Neural crest cell (in vitro differentiated cells): ENCODE data around the gene ATP8B1. TPM values are rescaled to one million over a fixed set of nuclear protein-coding genes. Genes with fewer than 3 reads are reported as not detected.

Source experiments
- DNase-seq: peaks from one replicate; pipeline ENCODE4 v3.0.0; 2021; ENCODE audit warnings: low read depth, mixed read lengths, low spot score
- H3K27ac Mint-ChIP-seq: one replicate; pipeline ENCODE4 v1.8.0; 2021; ENCODE audit warnings: mild to moderate bottlenecking, mixed read lengths; ENCODE audit not compliant: unreplicated experiment
- H3K27me3 Mint-ChIP-seq: 2 replicates; pipeline ENCODE4 v1.8.0; 2021; ENCODE audit warnings: low read depth, mild to moderate bottlenecking, mixed read lengths
- H3K36me3 Mint-ChIP-seq: 2 replicates; pipeline ENCODE4 v1.8.0; 2021; ENCODE audit warnings: low read depth, mild to moderate bottlenecking, mixed read lengths
- H3K4me1 Mint-ChIP-seq: 2 replicates; pipeline ENCODE4 v1.8.0; 2021; ENCODE audit warnings: mixed read lengths
- H3K4me3 Mint-ChIP-seq: one replicate; pipeline ENCODE4 v1.8.0; 2021; ENCODE audit warnings: mild to moderate bottlenecking, mixed read lengths
- H3K9me3 Mint-ChIP-seq: 2 replicates; pipeline ENCODE4 v1.8.0; 2021; ENCODE audit warnings: mixed read lengths
- CTCF ChIP-seq: fragments of 200-600 bp; sonication (generic); conservative IDR thresholded peaks from 2 replicates; pipeline ENCODE4 v1.5.0; 2021; ENCODE audit warnings: antibody characterized with exemption, mild to moderate bottlenecking
- total RNA-seq: library from RNA; stranded (reverse); gene quantifications from 2 replicates; pipeline ENCODE4 v1.2.1, GENCODE V29; 2021

Gene ATP8B1
- total RNA-seq, 1 donor from 2014 or later, result 0.05 TPM

- Mint-ChIP-seq H3K4me3 (no peak overlapping the region), H3K27me3 (no peaks in the 10 kb centered on the region), H3K9me3 (no peaks in the 10 kb centered on the region), H3K4me1 (peaks cover 5% of the 10 kb centered on the region), H3K36me3 (no peaks in the 10 kb centered on the region), H3K27ac (no peak overlapping the region)
- no peak for TF ChIP-seq CTCF
- no peak for DNase-seq
These were observed 53.5 kb downstream of the ATP8B1 start for GRCh38 chr18:57749604-57749970.

GRCh38 chr18:57748770-57749603 is 54.1 kb downstream of the ATP8B1 start:
- TF ChIP-seq CTCF, result no peak
- Mint-ChIP-seq H3K4me1 (peaks cover 5% of the 10 kb centered on the region), H3K27ac (no peak overlapping the region), H3K27me3 (no peaks in the 10 kb centered on the region), H3K9me3 (no peaks in the 10 kb centered on the region), H3K4me3 (no peak overlapping the region), H3K36me3 (no peaks in the 10 kb centered on the region)
- no peak for DNase-seq

GRCh38 chr18:57747809-57748680 is 55.1 kb downstream of the ATP8B1 start:
- no peak for TF ChIP-seq CTCF
- Mint-ChIP-seq H3K9me3 (no peaks in the 10 kb centered on the region), H3K36me3 (no peaks in the 10 kb centered on the region), H3K4me3 (no peak overlapping the region), H3K27me3 (no peaks in the 10 kb centered on the region), H3K4me1 (peaks cover 5% of the 10 kb centered on the region), H3K27ac (no peak overlapping the region)
- no peak for DNase-seq

DNA sequence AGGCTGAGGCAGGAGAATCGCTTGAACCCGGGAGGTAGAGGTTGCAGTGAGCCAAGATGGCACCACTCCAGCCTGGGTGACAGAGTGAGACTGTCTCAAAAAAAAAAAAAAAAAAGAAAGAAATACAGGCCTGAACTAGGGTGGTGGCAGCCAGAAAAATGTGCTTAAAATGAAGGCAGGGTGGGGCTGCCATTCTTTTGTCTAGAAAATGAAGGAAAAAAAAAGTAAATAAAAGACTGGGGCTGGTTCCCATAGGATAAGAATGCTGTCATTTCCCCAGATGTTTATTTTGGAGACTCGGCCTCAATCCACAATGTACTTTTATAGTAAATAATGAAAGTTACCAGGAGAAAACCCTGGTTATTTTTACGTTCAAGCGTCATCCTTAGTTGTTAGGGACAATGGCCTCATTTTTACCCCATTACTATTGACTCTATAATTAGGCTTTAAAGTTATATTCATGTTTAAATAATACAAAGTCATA is 58.9 kb downstream of the ATP8B1 start:
- Mint-ChIP-seq H3K27ac (no peak overlapping the region), H3K27me3 (no peaks in the 10 kb centered on the region), H3K4me3 (no peak overlapping the region), H3K9me3 (no peaks in the 10 kb centered on the region), H3K36me3 (no peaks in the 10 kb centered on the region), H3K4me1 (peaks cover 4% of the 10 kb centered on the region)
- TF ChIP-seq CTCF, result no peak
- DNase-seq, result no peak

GRCh38 chr18:57743008-57743407 is 60.1 kb downstream of the ATP8B1 start:
- Mint-ChIP-seq H3K27me3 (no peaks in the 10 kb centered on the region), H3K4me3 (no peak overlapping the region), H3K27ac (no peak overlapping the region), H3K9me3 (no peaks in the 10 kb centered on the region), H3K36me3 (no peaks in the 10 kb centered on the region), H3K4me1 (no peaks in the 10 kb centered on the region)
- no peak for TF ChIP-seq CTCF
- DNase-seq, result no peak
